Measurements from ENCODE around the gene QSOX2. TPM values are rescaled to one million over a fixed set of nuclear protein-coding genes. Genes with fewer than 3 reads are reported as not detected.

QSOX2 gene
- 5.0 and 6.3 TPM in 2 replicates for total RNA-seq

- DNase-seq (ENCODE audit: low read depth in 2 of 2): peak; percentile 86 to 91
These were observed at the start of gene QSOX2 for GRCh38 chr9:136245219-136246150. Gene QSOX2, minus strand, starts transcription at chr9:136245812. Its CDS starts 9 bp downstream, at chr9:136245803.

- no peak for DNase-seq (ENCODE audit: low read depth in 2 of 2)
These were observed 49.4 kb upstream of the QSOX2 start for GRCh38 chr9:136295055-136295454.

- DNase-seq (ENCODE audit: low read depth in 2 of 2): no peak
These were observed 48.8 kb upstream of the QSOX2 start for GRCh38 chr9:136294437-136294836.

GRCh38 chr9:136293476-136294077 is 48.0 kb upstream of the QSOX2 start:
- DNase-seq (ENCODE audit: low read depth in 2 of 2): no peak

GRCh38 chr9:136292591-136293448 is 47.2 kb upstream of the QSOX2 start:
- DNase-seq (ENCODE audit: low read depth in 2 of 2): no peak

- DNase-seq (ENCODE audit: low read depth in 2 of 2): no peak
These were observed 46.5 kb upstream of the QSOX2 start for GRCh38 chr9:136292026-136292538.

GRCh38 chr9:136291306-136292025 is 45.9 kb upstream of the QSOX2 start:
- no peak for DNase-seq (ENCODE audit: low read depth in 2 of 2)

- no peak for DNase-seq (ENCODE audit: low read depth in 2 of 2)
These were observed 44.9 kb upstream of the QSOX2 start for GRCh38 chr9:136290508-136291000.

- no peak for DNase-seq (ENCODE audit: low read depth in 2 of 2)
These were observed 44.3 kb upstream of the QSOX2 start for GRCh38 chr9:136289651-136290507.

GRCh38 chr9:136287960-136288753 is 42.5 kb upstream of the QSOX2 start:
- DNase-seq (ENCODE audit: low read depth in 2 of 2): no peak

GRCh38 chr9:136286987-136287379 is 41.4 kb upstream of the QSOX2 start:
- no peak for DNase-seq (ENCODE audit: low read depth in 2 of 2)

- no peak for DNase-seq (ENCODE audit: low read depth in 2 of 2)
These were observed 40.9 kb upstream of the QSOX2 start for GRCh38 chr9:136286359-136286986.

GRCh38 chr9:136285501-136286358 is 40.1 kb upstream of the QSOX2 start:
- DNase-seq (ENCODE audit: low read depth in 2 of 2): no peak

GRCh38 chr9:136284951-136285350 is 39.3 kb upstream of the QSOX2 start:
- no peak for DNase-seq (ENCODE audit: low read depth in 2 of 2)

- DNase-seq (ENCODE audit: low read depth in 2 of 2): no peak
These were observed 38.7 kb upstream of the QSOX2 start for GRCh38 chr9:136284311-136284710.

- DNase-seq (ENCODE audit: low read depth in 2 of 2): peak; percentile 69 to 81
These were observed 38.0 kb upstream of the QSOX2 start for GRCh38 chr9:136283291-136284235.
